ENCODE results near the gene MSRB2. TPM values are rescaled to one million over a fixed set of nuclear protein-coding genes. Genes with fewer than 3 reads are reported as not detected.
"Not testable (repeated sequence)": the region's sequence is repeated elsewhere in the genome, so short reads cannot be mapped to it uniquely, and the experiment has no call there.

Gene MSRB2
- total RNA-seq, 4 donors from 2014 or later: 12.5 to 19.3 (median 16.0) TPM

GRCh38 chr10:23060918-23061317 is 34.5 kb upstream of the MSRB2 start:
- Histone ChIP-seq H3K27me3 (no peaks in the 10 kb centered on the region), H3K36me3 (no peaks in the 10 kb centered on the region), H3K4me3 (no peak overlapping the region), H3K27ac (no peak overlapping the region), H3K4me1 (peaks cover 0 to 11% (median 0%) of the 10 kb centered on the region in 4 donors), H3K9me3 (peaks cover 0 to 8% (median 0%) of the 10 kb centered on the region in 4 donors)
- no peak for DNase-seq (ENCODE audit: low spot score in 2 of 2)
- 50 to 61% methylated on average over 2 of the region's 2 CpGs for WGBS, 2 donors
- TF ChIP-seq POLR2A (IDR thresholded peaks at IDR 0.05) (no peak), EP300 (IDR thresholded peaks at IDR 0.05) (no peak), CTCF (IDR thresholded peaks at IDR 0.05) (no peak)

- TF ChIP-seq POLR2A (IDR thresholded peaks at IDR 0.05): no peak
- no peak for TF ChIP-seq EP300 (IDR thresholded peaks at IDR 0.05)
- no peak for TF ChIP-seq CTCF (IDR thresholded peaks at IDR 0.05)
- Histone ChIP-seq H3K36me3 (no peaks in the 10 kb centered on the region), H3K27me3 (no peaks in the 10 kb centered on the region), H3K9me3 (peaks cover 0 to 8% (median 0%) of the 10 kb centered on the region in 4 donors), H3K27ac (no peak overlapping the region), H3K4me1 (peaks cover 0 to 13% (median 0%) of the 10 kb centered on the region in 4 donors), H3K4me3 (no peak overlapping the region)
- WGBS, 2 donors: 58 to 69% methylated on average over 20 of the region's 20 CpGs
- no peak for DNase-seq (ENCODE audit: low spot score in 2 of 2)
These were observed 32.1 kb upstream of the MSRB2 start for GRCh38 chr10:23063045-23063972.

- DNase-seq (ENCODE audit: low spot score in 2 of 2): no peak
- TF ChIP-seq CTCF (IDR thresholded peaks at IDR 0.05) (no peak), POLR2A (IDR thresholded peaks at IDR 0.05) (no peak), EP300 (IDR thresholded peaks at IDR 0.05) (no peak)
- no peaks in the 10 kb centered on the region for H3K36me3 ChIP-seq
- H3K27me3 ChIP-seq: no peaks in the 10 kb centered on the region
- peaks cover 0 to 13% (median 0%) of the 10 kb centered on the region in 4 donors for H3K4me1 ChIP-seq
- WGBS, 2 donors: 81 to 88% methylated on average over 19 to 20 of the region's 20 CpGs
- no peak overlapping the region for H3K27ac ChIP-seq
- H3K4me3 ChIP-seq: no peak overlapping the region
- H3K9me3 ChIP-seq: peaks cover 0 to 6% (median 0%) of the 10 kb centered on the region in 4 donors
These were observed 31.2 kb upstream of the MSRB2 start for GRCh38 chr10:23063973-23064812.

GRCh38 chr10:23064813-23065114 is 30.6 kb upstream of the MSRB2 start:
- H3K27ac ChIP-seq; H3K36me3 ChIP-seq; H3K9me3 ChIP-seq; H3K27me3 ChIP-seq; H3K4me3 ChIP-seq; DNase-seq (ENCODE audit: low spot score in 2 of 2): not testable (repeated sequence)
- peaks cover 0 to 13% (median 0%) of the 10 kb centered on the region in 4 donors for H3K4me1 ChIP-seq
- 93 to 96% methylated on average over 2 of the region's 2 CpGs for WGBS, 2 donors

GRCh38 chr10:23065181-23065948 is 30.0 kb upstream of the MSRB2 start:
- TF ChIP-seq EP300 (IDR thresholded peaks at IDR 0.05): peak; percentile 30 to 46
- TF ChIP-seq CTCF (IDR thresholded peaks at IDR 0.05): no peak
- TF ChIP-seq POLR2A (IDR thresholded peaks at IDR 0.05): no peak
- Histone ChIP-seq H3K36me3 (no peaks in the 10 kb centered on the region), H3K9me3 (no peaks in the 10 kb centered on the region), H3K27ac (no peak overlapping the region), H3K4me1 (peaks cover 0 to 13% (median 0%) of the 10 kb centered on the region in 4 donors), H3K4me3 (no peak overlapping the region), H3K27me3 (no peaks in the 10 kb centered on the region)
- DNase-seq (ENCODE audit: low spot score in 2 of 2): peak; percentile 42 to 60
- WGBS, 2 donors: 39 to 40% methylated on average over 11 of the region's 11 CpGs
